Esophagus squamous epithelium (tissue), 4 donors: ENCODE data around the gene SECISBP2L.

Experiments
- POLR2A ChIP-seq, 4 donors: fragments of 450-650 bp; IDR thresholded peaks; one replicate each; pipeline ENCODE4 v1.6.1; 2017; ENCODE audit warnings: antibody characterized with exemption in 4 of 4, mild to moderate bottlenecking in 4 of 4, moderate library complexity in 3 of 4
- TF ChIP-seq, protein P1 (sequence below), 6 experiments: fragments of 450-650 bp in 4 of 6; fragments of 200-600 bp in 2 of 6; sonication (generic) in 2 of 6; IDR thresholded peaks; one replicate each; pipeline ENCODE4 v1.5.1; 2016 to 2019; ENCODE audit warnings: antibody characterized with exemption in 6 of 6, mild to moderate bottlenecking in 4 of 6, moderate library complexity in 4 of 6

DNA sequence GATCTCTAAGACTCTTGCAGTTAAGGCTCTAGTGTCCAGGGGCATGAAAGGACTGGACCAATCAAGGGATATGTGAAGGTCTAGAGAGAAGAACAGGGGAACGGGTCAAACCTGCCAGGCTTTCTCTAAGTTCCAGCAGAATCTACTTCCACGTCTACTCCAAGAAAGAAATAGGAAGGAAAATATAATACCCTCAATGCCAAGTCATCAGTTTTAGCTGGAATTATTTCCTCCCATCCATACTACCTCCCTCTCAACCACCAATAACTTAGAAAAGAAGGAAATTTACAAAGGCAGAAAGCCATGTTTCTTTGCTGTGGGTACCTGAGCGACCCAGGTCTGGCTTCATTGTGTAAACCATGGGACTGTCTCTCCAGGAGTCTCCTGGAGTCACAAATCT lies 90.3 kb downstream of the SECISBP2L start:
- TF ChIP-seq, protein P1, sequence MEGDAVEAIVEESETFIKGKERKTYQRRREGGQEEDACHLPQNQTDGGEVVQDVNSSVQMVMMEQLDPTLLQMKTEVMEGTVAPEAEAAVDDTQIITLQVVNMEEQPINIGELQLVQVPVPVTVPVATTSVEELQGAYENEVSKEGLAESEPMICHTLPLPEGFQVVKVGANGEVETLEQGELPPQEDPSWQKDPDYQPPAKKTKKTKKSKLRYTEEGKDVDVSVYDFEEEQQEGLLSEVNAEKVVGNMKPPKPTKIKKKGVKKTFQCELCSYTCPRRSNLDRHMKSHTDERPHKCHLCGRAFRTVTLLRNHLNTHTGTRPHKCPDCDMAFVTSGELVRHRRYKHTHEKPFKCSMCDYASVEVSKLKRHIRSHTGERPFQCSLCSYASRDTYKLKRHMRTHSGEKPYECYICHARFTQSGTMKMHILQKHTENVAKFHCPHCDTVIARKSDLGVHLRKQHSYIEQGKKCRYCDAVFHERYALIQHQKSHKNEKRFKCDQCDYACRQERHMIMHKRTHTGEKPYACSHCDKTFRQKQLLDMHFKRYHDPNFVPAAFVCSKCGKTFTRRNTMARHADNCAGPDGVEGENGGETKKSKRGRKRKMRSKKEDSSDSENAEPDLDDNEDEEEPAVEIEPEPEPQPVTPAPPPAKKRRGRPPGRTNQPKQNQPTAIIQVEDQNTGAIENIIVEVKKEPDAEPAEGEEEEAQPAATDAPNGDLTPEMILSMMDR (IDR thresholded peaks at IDR 0.05), result no peak
- TF ChIP-seq POLR2A (IDR thresholded peaks at IDR 0.05), result no peak
